ENCODE data around the gene CCDC97. TPM values are rescaled to one million over a fixed set of nuclear protein-coding genes. Genes with fewer than 3 reads are reported as not detected.

Gene CCDC97
- total and polyA plus RNA-seq, 2 of the 8 experiments (the other 6 are each of a cell fraction or from before 2014, with no cell fraction given), result 19.8 to 27.1 TPM

Small RNA genes within 50 kb of the gene (small RNA-seq; reads per million reads assigned to genes)
- gene RN7SL34P (ENCODE audit: insufficient read depth), result not detected

Other genes starting within 250 kb of the CCDC97 start
- 0.60 and 0.78 TPM in 2 replicates for gene CYP2A13, start 221.7 kb upstream of the CCDC97 start, total RNA-seq (2021; fragmentation: NEBNext Ultra II Directional; extraction: Animal tissue kit (Norgen Biotek cat#: 25700))
- 0.63 and 0.88 TPM in 2 replicates for gene CYP2A13, start 221.7 kb upstream of the CCDC97 start, polyA plus RNA-seq (2011; rRNA removed)
- gene CYP2F1, start 195.7 kb upstream of the CCDC97 start, total RNA-seq (2021; fragmentation: NEBNext Ultra II Directional; extraction: Animal tissue kit (Norgen Biotek cat#: 25700)), result 0.34 TPM in 1 of 2 replicates, not detected in the other
- 0.17 and 1.0 TPM in 2 replicates for gene CYP2F1, start 195.7 kb upstream of the CCDC97 start, polyA plus RNA-seq (2011; rRNA removed)
- 245 and 267 TPM in 2 replicates for gene CYP2S1, start 117.0 kb upstream of the CCDC97 start, total RNA-seq (2021; fragmentation: NEBNext Ultra II Directional; extraction: Animal tissue kit (Norgen Biotek cat#: 25700))
- 97.9 and 210 TPM in 2 replicates for gene CYP2S1, start 117.0 kb upstream of the CCDC97 start, polyA plus RNA-seq (2011; rRNA removed)
- 51.0 and 53.3 TPM in 2 replicates for gene AXL, start 90.9 kb upstream of the CCDC97 start, total RNA-seq (2021; fragmentation: NEBNext Ultra II Directional; extraction: Animal tissue kit (Norgen Biotek cat#: 25700))
- 35.3 and 62.4 TPM in 2 replicates for gene AXL, start 90.9 kb upstream of the CCDC97 start, polyA plus RNA-seq (2011; rRNA removed)
- gene HNRNPUL1, start 45.8 kb upstream of the CCDC97 start, total RNA-seq (2021; fragmentation: NEBNext Ultra II Directional; extraction: Animal tissue kit (Norgen Biotek cat#: 25700)), result 264 and 268 TPM in 2 replicates
- 99.5 and 157 TPM in 2 replicates for gene HNRNPUL1, start 45.8 kb upstream of the CCDC97 start, polyA plus RNA-seq (2011; rRNA removed)
- gene TGFB1, start 43.8 kb downstream of the CCDC97 start, total RNA-seq (2021; fragmentation: NEBNext Ultra II Directional; extraction: Animal tissue kit (Norgen Biotek cat#: 25700)), result 10.6 and 12.2 TPM in 2 replicates
- 1.7 and 6.5 TPM in 2 replicates for gene TGFB1, start 43.8 kb downstream of the CCDC97 start, polyA plus RNA-seq (2011; rRNA removed)
- 4.9 and 5.0 TPM in 2 replicates for gene B9D2, start 54.0 kb downstream of the CCDC97 start, total RNA-seq (2021; fragmentation: NEBNext Ultra II Directional; extraction: Animal tissue kit (Norgen Biotek cat#: 25700))
- gene B9D2, start 54.0 kb downstream of the CCDC97 start, polyA plus RNA-seq (2011; rRNA removed), result 6.3 and 9.0 TPM in 2 replicates
- gene TMEM91, start 66.4 kb downstream of the CCDC97 start, total RNA-seq (2021; fragmentation: NEBNext Ultra II Directional; extraction: Animal tissue kit (Norgen Biotek cat#: 25700)), result 4.2 and 5.3 TPM in 2 replicates
- 7.4 and 12.9 TPM in 2 replicates for gene TMEM91, start 66.4 kb downstream of the CCDC97 start, polyA plus RNA-seq (2011; rRNA removed)
- 56.2 and 66.0 TPM in 2 replicates for gene EXOSC5, start 87.2 kb downstream of the CCDC97 start, total RNA-seq (2021; fragmentation: NEBNext Ultra II Directional; extraction: Animal tissue kit (Norgen Biotek cat#: 25700))
- gene EXOSC5, start 87.2 kb downstream of the CCDC97 start, polyA plus RNA-seq (2011; rRNA removed), result 92.8 and 125 TPM in 2 replicates
- gene BCKDHA, start 87.6 kb downstream of the CCDC97 start, total RNA-seq (2021; fragmentation: NEBNext Ultra II Directional; extraction: Animal tissue kit (Norgen Biotek cat#: 25700)), result 14.2 and 15.2 TPM in 2 replicates
- gene BCKDHA, start 87.6 kb downstream of the CCDC97 start, polyA plus RNA-seq (2011; rRNA removed), result 69.6 and 103 TPM in 2 replicates
- gene B3GNT8, start 117.2 kb downstream of the CCDC97 start, total RNA-seq (2021; fragmentation: NEBNext Ultra II Directional; extraction: Animal tissue kit (Norgen Biotek cat#: 25700)), result 0.86 and 1.6 TPM in 2 replicates
- 0.55 and 0.67 TPM in 2 replicates for gene B3GNT8, start 117.2 kb downstream of the CCDC97 start, polyA plus RNA-seq (2011; rRNA removed)
- 86.8 and 92.2 TPM in 2 replicates for gene DMAC2, start 129.7 kb downstream of the CCDC97 start, total RNA-seq (2021; fragmentation: NEBNext Ultra II Directional; extraction: Animal tissue kit (Norgen Biotek cat#: 25700))
- gene DMAC2, start 129.7 kb downstream of the CCDC97 start, polyA plus RNA-seq (2011; rRNA removed), result 170 and 190 TPM in 2 replicates
- gene ERICH4, start 133.0 kb downstream of the CCDC97 start, total RNA-seq (2021; fragmentation: NEBNext Ultra II Directional; extraction: Animal tissue kit (Norgen Biotek cat#: 25700)), result not detected in 2 replicates
- gene ERICH4, start 133.0 kb downstream of the CCDC97 start, polyA plus RNA-seq (2011; rRNA removed), result not detected in 2 replicates

Measured in H1 (cell line).